Lower leg skin (tissue), 4 donors: ENCODE measurements around the gene FIGN. TPM values are rescaled to one million over a fixed set of nuclear protein-coding genes. Genes with fewer than 3 reads are reported as not detected.

Source experiments
- DNase-seq, 2 donors: peaks; one replicate each; pipeline ENCODE4 v3.0.0-alpha.2; 2019; ENCODE audit warnings: low spot score in 2 of 2
- H3K4me3 ChIP-seq: fragments of 200-600 bp; sonication (generic); 2 replicates; pipeline ENCODE4 v1.5.1; 2017; ENCODE audit warnings: mild to moderate bottlenecking, low read depth; ENCODE audit not compliant: poor library complexity, severe bottlenecking
- POLR2A ChIP-seq, 2 donors: fragments of 450-650 bp; IDR thresholded peaks; one replicate each; pipeline ENCODE4 v1.6.1; 2016 to 2017; ENCODE audit warnings: antibody characterized with exemption in 2 of 2, mild to moderate bottlenecking in 1 of 2, moderate library complexity in 1 of 2
- WGBS, 2 donors: methylation state at CpG; one replicate each; pipeline ENCODE4 v1.1.5; 2018; 5-methylcytosine and 5-hydroxymethylcytosine counted together
- intact Hi-C: fragments of 100-400 bp; cut with DNase I; formaldehyde crosslinking; loops from one replicate; pipeline ENCODE4 v1.15.0; 2023; ENCODE audit warnings: low total_unique reads
- total RNA-seq, 4 donors: library from RNA; depleted of rRNA; stranded (reverse); fragments of >200 nt; gene quantifications; one replicate each; pipeline ENCODE4 v1.1.0, GENCODE V29; 2016
- TF ChIP-seq, protein P1 (sequence below), 3 donors: fragments of 450-650 bp; IDR thresholded peaks; one replicate each; pipeline ENCODE4 v1.5.1; 2016; ENCODE audit warnings: antibody characterized with exemption in 3 of 3, mild to moderate bottlenecking in 3 of 3, moderate library complexity in 2 of 3

Gene FIGN
- total RNA-seq, 4 donors from 2014 or later: 0.88 to 1.8 (median 1.1) TPM

DNA sequence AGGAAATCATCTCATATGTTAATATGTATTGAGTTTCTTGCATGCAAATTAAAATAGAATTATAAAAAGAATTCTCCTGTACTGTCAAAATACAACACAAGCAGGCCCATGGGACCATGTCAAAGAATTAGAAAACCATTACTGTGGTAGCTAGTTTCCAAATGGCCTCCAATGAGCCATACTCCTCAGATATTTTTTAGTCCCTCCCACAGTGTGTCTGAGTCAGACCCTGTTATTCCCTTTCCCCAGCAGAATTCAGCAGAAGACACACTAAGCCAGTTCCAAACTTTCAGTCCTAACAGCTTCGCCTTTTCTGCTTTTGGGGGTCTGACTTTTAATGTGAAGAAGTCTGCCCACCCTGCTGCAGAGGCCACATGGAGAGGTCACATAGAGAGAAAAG, 86.7 kb downstream of the FIGN start:
- WGBS, 2 donors: 94 to 100% methylated on average over 1 of the region's 1 CpG
- no peak for DNase-seq
- intact Hi-C loops: no loop called here
- TF ChIP-seq POLR2A (IDR thresholded peaks at IDR 0.05): no peak
- H3K4me3 ChIP-seq: no peak overlapping the region

DNA sequence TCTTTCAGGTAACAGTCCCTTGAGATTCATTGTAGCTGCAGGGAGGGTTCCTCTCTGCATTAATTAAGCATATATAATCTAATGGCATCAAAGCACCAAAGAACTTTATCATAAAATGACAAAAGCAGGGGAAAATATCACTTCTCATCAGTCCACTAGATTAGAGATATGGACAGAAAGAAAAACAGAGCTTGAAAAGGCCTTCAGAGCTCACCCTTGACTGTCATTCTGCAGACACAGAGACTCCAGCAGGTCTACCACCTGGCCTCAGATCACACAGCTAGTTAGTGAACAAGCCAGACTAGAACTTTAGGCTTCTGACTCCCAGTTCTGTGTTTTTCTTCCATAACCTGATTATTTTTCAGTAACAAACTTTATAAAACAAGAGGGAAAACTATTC, 88.5 kb downstream of the FIGN start:
- H3K4me3 ChIP-seq: no peak overlapping the region
- DNase-seq: no peak
- intact Hi-C loops: no loop called here
- TF ChIP-seq POLR2A (IDR thresholded peaks at IDR 0.05): no peak
- TF ChIP-seq, protein P1, sequence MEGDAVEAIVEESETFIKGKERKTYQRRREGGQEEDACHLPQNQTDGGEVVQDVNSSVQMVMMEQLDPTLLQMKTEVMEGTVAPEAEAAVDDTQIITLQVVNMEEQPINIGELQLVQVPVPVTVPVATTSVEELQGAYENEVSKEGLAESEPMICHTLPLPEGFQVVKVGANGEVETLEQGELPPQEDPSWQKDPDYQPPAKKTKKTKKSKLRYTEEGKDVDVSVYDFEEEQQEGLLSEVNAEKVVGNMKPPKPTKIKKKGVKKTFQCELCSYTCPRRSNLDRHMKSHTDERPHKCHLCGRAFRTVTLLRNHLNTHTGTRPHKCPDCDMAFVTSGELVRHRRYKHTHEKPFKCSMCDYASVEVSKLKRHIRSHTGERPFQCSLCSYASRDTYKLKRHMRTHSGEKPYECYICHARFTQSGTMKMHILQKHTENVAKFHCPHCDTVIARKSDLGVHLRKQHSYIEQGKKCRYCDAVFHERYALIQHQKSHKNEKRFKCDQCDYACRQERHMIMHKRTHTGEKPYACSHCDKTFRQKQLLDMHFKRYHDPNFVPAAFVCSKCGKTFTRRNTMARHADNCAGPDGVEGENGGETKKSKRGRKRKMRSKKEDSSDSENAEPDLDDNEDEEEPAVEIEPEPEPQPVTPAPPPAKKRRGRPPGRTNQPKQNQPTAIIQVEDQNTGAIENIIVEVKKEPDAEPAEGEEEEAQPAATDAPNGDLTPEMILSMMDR (IDR thresholded peaks at IDR 0.05): no peak

DNA sequence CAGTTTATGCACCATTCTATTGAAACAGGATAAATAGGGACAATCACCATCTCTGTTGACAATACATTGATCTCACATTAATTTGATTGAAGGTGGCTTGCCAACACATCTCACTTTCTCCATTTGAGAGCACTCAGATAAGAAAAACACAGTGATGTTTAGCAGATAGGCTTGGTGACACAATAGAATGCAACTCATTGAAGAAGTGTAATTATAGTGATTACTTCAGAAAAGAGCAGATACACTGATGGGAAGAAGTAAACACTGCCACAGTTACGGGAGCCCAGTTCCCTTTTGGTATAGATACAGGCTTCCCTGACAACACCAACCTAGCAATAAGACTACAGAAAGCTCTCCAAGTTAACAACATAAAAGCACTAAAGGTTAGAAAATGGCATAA, 89.1 kb downstream of the FIGN start:
- WGBS, 2 donors: 59 to 87% methylated on average over 1 of the region's 1 CpG
- intact Hi-C loops: no loop called here
- DNase-seq: no peak
- TF ChIP-seq POLR2A (IDR thresholded peaks at IDR 0.05): no peak
- TF ChIP-seq, protein P1 (IDR thresholded peaks at IDR 0.05): no peak
- no peak overlapping the region for H3K4me3 ChIP-seq

DNA sequence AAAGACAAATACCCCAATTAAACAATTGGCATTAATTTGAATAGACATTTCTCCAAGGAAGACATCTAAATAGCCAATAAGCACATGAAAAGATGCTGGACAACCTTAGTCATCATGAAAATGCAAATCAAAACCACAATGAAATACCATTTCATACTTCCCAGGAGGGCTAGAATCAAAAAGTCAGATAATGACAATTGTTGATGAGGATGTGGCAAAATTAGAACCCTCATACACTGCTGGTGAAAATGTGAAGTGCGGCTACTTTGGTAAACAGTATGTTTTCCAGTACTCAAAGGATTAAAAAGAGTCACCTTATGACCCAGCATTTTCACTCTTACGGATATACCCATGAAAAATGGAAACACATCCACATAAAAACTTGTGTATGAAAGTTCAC, 91.6 kb downstream of the FIGN start:
- 94% methylated on average over 2 of the region's 2 CpGs for WGBS, 2 donors
- no peak overlapping the region for H3K4me3 ChIP-seq
- intact Hi-C loops: no loop called here
- TF ChIP-seq POLR2A (IDR thresholded peaks at IDR 0.05): no peak
- TF ChIP-seq, protein P1 (IDR thresholded peaks at IDR 0.05): no peak
- DNase-seq: no peak

DNA sequence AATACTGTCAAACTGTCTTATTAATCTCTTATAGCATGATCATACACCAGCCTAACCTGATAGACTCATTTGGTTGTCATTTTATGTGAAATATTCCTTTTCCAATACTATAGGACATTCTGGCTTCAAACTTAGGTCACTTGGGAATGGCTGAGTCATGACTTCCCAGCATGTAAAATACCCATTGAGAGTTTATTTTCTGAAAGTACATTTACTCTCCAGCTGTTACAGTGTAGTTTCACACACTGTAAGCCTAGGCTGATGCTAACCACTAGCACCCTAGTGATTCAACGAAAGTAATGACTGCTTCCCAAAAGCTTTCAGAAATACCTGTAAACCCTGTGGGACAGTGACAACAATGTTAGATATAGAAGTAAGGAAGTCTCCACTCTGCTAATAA, 93.8 kb downstream of the FIGN start:
- no peak for DNase-seq
- 75 to 87% methylated on average over 1 of the region's 1 CpG for WGBS, 2 donors
- H3K4me3 ChIP-seq: no peak overlapping the region
- intact Hi-C loops: no loop called here
- no peak for TF ChIP-seq POLR2A (IDR thresholded peaks at IDR 0.05)
- TF ChIP-seq, protein P1 (IDR thresholded peaks at IDR 0.05): no peak

DNA sequence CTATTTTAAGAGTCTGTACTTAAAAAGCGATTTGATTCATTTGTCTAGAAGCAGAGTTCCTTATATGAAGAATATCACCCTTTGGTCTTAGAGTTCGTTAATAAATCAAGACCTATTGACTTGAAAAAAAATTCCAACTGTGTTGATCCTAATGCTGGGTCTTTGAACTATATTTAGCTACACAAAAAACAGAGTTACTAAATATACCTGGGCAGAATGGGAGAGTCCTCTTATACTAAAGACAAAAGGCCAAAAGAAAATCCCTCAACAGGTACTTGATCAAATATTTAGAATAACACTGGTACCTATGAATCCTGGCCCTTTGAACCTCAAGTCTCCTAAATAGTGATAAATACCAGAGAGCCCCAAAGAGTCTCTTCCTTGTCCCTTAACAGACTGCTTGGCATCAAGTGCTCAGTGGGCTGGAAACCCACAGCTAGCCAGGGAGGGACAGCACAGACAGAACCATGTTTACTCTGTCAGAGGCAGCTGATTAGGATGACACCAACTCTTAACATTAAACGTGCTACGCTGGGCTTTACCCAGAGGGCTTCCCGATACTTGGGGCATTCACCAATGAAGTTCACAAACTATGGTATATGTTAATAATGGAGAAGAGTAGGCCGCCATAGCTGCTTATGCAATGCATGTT, 95.1 kb downstream of the FIGN start:
- intact Hi-C loops: no loop called here
- TF ChIP-seq, protein P1 (IDR thresholded peaks at IDR 0.05): no peak
- TF ChIP-seq POLR2A (IDR thresholded peaks at IDR 0.05): no peak
- 88 to 91% methylated on average over 6 of the region's 6 CpGs for WGBS, 2 donors
- DNase-seq: no peak
- H3K4me3 ChIP-seq: no peak overlapping the region
